Measurements from ENCODE around the gene MYOCD.

MYOCD gene

GRCh38 chr17:12721581-12721980 is 55.9 kb downstream of the MYOCD start:
- no peak for DNase-seq

GRCh38 chr17:12722282-12722681 is 56.6 kb downstream of the MYOCD start:
- no peak for DNase-seq

GRCh38 chr17:12726131-12726530 is 60.4 kb downstream of the MYOCD start:
- no peak for DNase-seq

- DNase-seq: no peak
These were observed 61.5 kb downstream of the MYOCD start for GRCh38 chr17:12727076-12727760.

GRCh38 chr17:12727881-12728280 is 62.2 kb downstream of the MYOCD start:
- no peak for DNase-seq

- DNase-seq: no peak
These were observed 63.4 kb downstream of the MYOCD start for GRCh38 chr17:12729086-12729485.

GRCh38 chr17:12730421-12730820 is 64.7 kb downstream of the MYOCD start:
- no peak for DNase-seq

- no peak for DNase-seq
These were observed 65.3 kb downstream of the MYOCD start for GRCh38 chr17:12730931-12731521.

GRCh38 chr17:12731839-12732238 is 66.1 kb downstream of the MYOCD start:
- no peak for DNase-seq

- DNase-seq: no peak
These were observed 66.7 kb downstream of the MYOCD start for GRCh38 chr17:12732366-12732765.

- DNase-seq: no peak
These were observed 69.2 kb downstream of the MYOCD start for GRCh38 chr17:12734926-12735325.

GRCh38 chr17:12735517-12735916 is 69.8 kb downstream of the MYOCD start:
- no peak for DNase-seq

- no peak for DNase-seq
These were observed 70.8 kb downstream of the MYOCD start for GRCh38 chr17:12736526-12736925.

- no peak for DNase-seq
These were observed 72.2 kb downstream of the MYOCD start for GRCh38 chr17:12737740-12738469.

- no peak for DNase-seq
These were observed 72.9 kb downstream of the MYOCD start for GRCh38 chr17:12738624-12739023.

GRCh38 chr17:12739500-12739899 is 73.8 kb downstream of the MYOCD start:
- DNase-seq: no peak

- DNase-seq: no peak
These were observed 77.4 kb downstream of the MYOCD start for GRCh38 chr17:12743046-12743445.

- DNase-seq: no peak
These were observed 78.6 kb downstream of the MYOCD start for GRCh38 chr17:12744298-12744697.

GRCh38 chr17:12744786-12745185 is 79.1 kb downstream of the MYOCD start:
- no peak for DNase-seq

GRCh38 chr17:12745486-12745885 is 79.8 kb downstream of the MYOCD start:
- DNase-seq: no peak

- no peak for DNase-seq
These were observed 91.1 kb downstream of the MYOCD start for GRCh38 chr17:12756786-12757185.

- no peak for DNase-seq
These were observed 93.4 kb downstream of the MYOCD start for GRCh38 chr17:12759090-12759489.

- DNase-seq: no peak
These were observed 99.9 kb downstream of the MYOCD start for GRCh38 chr17:12765548-12765947.

GRCh38 chr17:12768255-12768654 is 102.6 kb downstream of the MYOCD start:
- DNase-seq: no peak

Measured in GF-D8 (cell line).